GM12878 (cell line): Measurements from ENCODE around the gene SGMS1. TPM values are rescaled to one million over a fixed set of nuclear protein-coding genes. Genes with fewer than 3 reads are reported as not detected.

ENCODE experiments used
- ATAC-seq: fragments of 200-7000 bp; cut with Tn5 transposase; 3 replicates; pipeline ENCODE4 v1.9.1; 2020; ENCODE audit warnings: mild to moderate bottlenecking, moderate library complexity
- BruUV-seq: library from RNA; stranded (reverse); fragments of 400-500 nt; replicated peaks from 2 replicates; lab custom pipeline; 2021; lab: Mats Ljungman, UMichigan
- CTCF ChIA-PET: fragments of 300-600 bp; sonication (Branson Sonifier 250); formaldehyde crosslinking; extraction: SDS; loops from one replicate; lab custom pipeline; 2021; ENCODE audit warnings: inconsistent platforms; lab: Yijun Ruan, JAX
- POLR2A ChIA-PET: fragments of 350-600 bp; formaldehyde crosslinking; extraction: SDS; loops from one replicate; lab custom pipeline; 2021; ENCODE audit warnings: inconsistent platforms; lab: Charles Lee
- RAD21 ChIA-PET: fragments of 300-600 bp; sonication (Branson Sonifier 250); formaldehyde crosslinking; loops from one replicate; lab custom pipeline; 2023; ENCODE audit warnings: antibody characterized with exemption; ENCODE audit not compliant: unreplicated experiment; lab: Charles Lee
- SMC1A ChIA-PET: fragments of 300-600 bp; sonication (Branson Sonifier 250); formaldehyde crosslinking; loops from one replicate; lab custom pipeline; 2023; ENCODE audit not compliant: unreplicated experiment, uncharacterized antibody; lab: Charles Lee
- DNase-seq: peaks from one replicate; pipeline ENCODE4 v3.0.0-alpha.2; 2011; ENCODE audit warnings: low read depth, low spot score
- FAIRE-seq: peaks from 3 replicates; lab custom pipeline; 2011; peaks lifted over from hg19 to GRCh38; lab: Jason Lieb, UNC
- H2AFZ ChIP-seq: 2 replicates; pipeline ENCODE4 v1.6.0; 2011; ENCODE audit warnings: low read depth, low read length, control low read depth; ENCODE audit not compliant: control insufficient read depth
- H3K27ac ChIP-seq: 2 replicates; pipeline ENCODE4 v1.5.1; 2011; ENCODE audit warnings: control low read depth; ENCODE audit not compliant: control insufficient read depth, insufficient read depth
- H3K27me3 ChIP-seq, 2 experiments: replicated peaks in 1 of 2; 2 replicates each; pipeline versions ENCODE4 v1.6.0 to v1.6.1; 2011; ENCODE audit warnings: low read length in 1 of 2; ENCODE audit not compliant: control insufficient read depth in 2 of 2, insufficient read depth in 2 of 2
- H3K36me3 ChIP-seq, 2 experiments: 2 replicates each; pipeline ENCODE4 v1.5.1; 2011; ENCODE audit warnings: low read length in 1 of 2; ENCODE audit not compliant: control insufficient read depth in 2 of 2, insufficient read depth in 2 of 2
- H3K4me1 ChIP-seq: 2 replicates; pipeline ENCODE4 v1.6.1; 2011; ENCODE audit warnings: mild to moderate bottlenecking, low read length, moderate library complexity, mixed read lengths; ENCODE audit not compliant: control insufficient read depth, insufficient read depth
- H3K4me2 ChIP-seq: 2 replicates; pipeline ENCODE4 v1.6.0; 2011; ENCODE audit warnings: control low read depth; ENCODE audit not compliant: control insufficient read depth, insufficient read depth
- H3K4me3 ChIP-seq: fragments of 200-600 bp; sonication (generic); 2 replicates; pipeline ENCODE4 v1.5.1; 2016
- H3K79me2 ChIP-seq: 2 replicates; pipeline ENCODE4 v1.6.0; 2011; ENCODE audit warnings: low read length; ENCODE audit not compliant: control insufficient read depth, insufficient read depth
- H3K9ac ChIP-seq: 2 replicates; pipeline ENCODE4 v1.8.0; 2011; ENCODE audit warnings: low read length, control low read depth, mixed read lengths; ENCODE audit not compliant: control insufficient read depth, insufficient read depth
- H3K9me3 ChIP-seq: replicated peaks from 3 replicates; pipeline ENCODE4 v1.5.1; 2011; ENCODE audit warnings: mild to moderate bottlenecking, low read length; ENCODE audit not compliant: control insufficient read depth, insufficient read depth
- H4K20me1 ChIP-seq: 2 replicates; pipeline ENCODE4 v1.6.0; 2011; ENCODE audit not compliant: control insufficient read depth, insufficient read depth
- EGR1 ChIP-seq, 2 experiments: IDR thresholded peaks; 1 replicate in 1 of 2; 2 replicates in 1 of 2; pipeline ENCODE4 v1.6.1; 2011 to 2012; ENCODE audit warnings: low read depth in 2 of 2, low read length in 2 of 2, borderline replicate concordance in 1 of 2, mild to moderate bottlenecking in 1 of 2, moderate library complexity in 1 of 2
- MEF2B ChIP-seq: fragments of 450-650 bp; IDR thresholded peaks from 2 replicates; pipeline ENCODE4 v1.6.1; 2018; ENCODE audit warnings: mild to moderate bottlenecking, moderate library complexity; ENCODE audit not compliant: partially characterized antibody, poor library complexity, severe bottlenecking
- MLLT1 ChIP-seq: fragments of 450-650 bp; IDR thresholded peaks from 2 replicates; pipeline ENCODE4 v1.6.1; 2016; ENCODE audit warnings: mild to moderate bottlenecking
- NKRF ChIP-seq: fragments of 450-650 bp; conservative IDR thresholded peaks from 2 replicates; pipeline ENCODE4 v1.6.1; 2017; ENCODE audit warnings: mild to moderate bottlenecking, moderate library complexity
- NRF1 ChIP-seq: conservative IDR thresholded peaks from 2 replicates; pipeline ENCODE4 v1.6.1; 2011; ENCODE audit warnings: mild to moderate bottlenecking, low read depth, low read length, improper control_type of control experiment
- PBX3 ChIP-seq: IDR thresholded peaks from 2 replicates; pipeline ENCODE4 v1.6.1; 2011; ENCODE audit warnings: mild to moderate bottlenecking, low read depth, low read length, moderate library complexity; ENCODE audit not compliant: insufficient replicate concordance
- SMC3 ChIP-seq: IDR thresholded peaks from 2 replicates; pipeline ENCODE4 v1.6.1; 2011; ENCODE audit warnings: low read length, improper control_type of control experiment, borderline replicate concordance
- ZNF207 ChIP-seq: fragments of 450-650 bp; IDR thresholded peaks from 2 replicates; pipeline ENCODE4 v1.6.1; 2014; ENCODE audit warnings: antibody characterized with exemption, mild to moderate bottlenecking, borderline replicate concordance
- ZNF217 ChIP-seq: fragments of 450-650 bp; IDR thresholded peaks from 2 replicates; pipeline ENCODE4 v1.6.1; 2017; ENCODE audit warnings: antibody characterized with exemption, mild to moderate bottlenecking
- ZSCAN29 ChIP-seq: fragments of 450-650 bp; IDR thresholded peaks from 2 replicates; pipeline ENCODE4 v1.6.1; 2017; ENCODE audit warnings: mild to moderate bottlenecking, moderate library complexity
- WGBS: methylation state at CpG from one replicate; pipeline ENCODE4 v1.1.6; 2016; ENCODE audit warnings: low lambda C conversion rate; ENCODE audit not compliant: insufficient replicate concordance, insufficient coverage; ENCODE audit errors: missing lambda C conversion rate; 5-methylcytosine and 5-hydroxymethylcytosine counted together
- in situ Hi-C: fragments of 300-500 bp; cut with MboI; formaldehyde crosslinking; loops from 9 replicates; pipeline ENCODE4 v1.14.3; 2018; ENCODE audit warnings: mixed read lengths
- intact Hi-C: fragments of 100-400 bp; cut with micrococcal nuclease; formaldehyde crosslinking; loops from one replicate; pipeline ENCODE4 v1.14.2; 2022; ENCODE audit not compliant: unreplicated experiment
- polyA plus RNA-seq, 11 experiments: library from polyadenylated mRNA; depleted of rRNA in 4 of 11; unstranded in 6 of 11; stranded (reverse) in 5 of 11; fragments of >200 nt; fragmentation: Nextera tagmentation in 4 of 11; fragmentation: Illumina TruSeq in 1 of 11; extraction: Ambion mirVana in 4 of 11; extraction: Trizol in 1 of 11; gene quantifications; 1 replicate in 1 of 11; 2 replicates in 10 of 11; pipeline versions ENCODE4 v1.2.1 to v1.2.3, GENCODE V29; 2011 to 2016; ENCODE audit warnings: inconsistent platforms in 2 of 11, missing spikeins in 2 of 11, low read depth in 1 of 11
- total RNA-seq, 4 experiments: library from RNA; depleted of rRNA in 3 of 4; stranded (reverse); fragments of >200 nt in 3 of 4; fragmentation: Illumina TruSeq in 1 of 4; extraction: Trizol in 1 of 4; gene quantifications; 2 replicates each; pipeline versions ENCODE4 v1.2.1 to v1.2.3, GENCODE V29; 2013 to 2021

Gene SGMS1
- total and polyA plus RNA-seq, 10 of the 15 experiments (the other 5 are each of a cell fraction or from before 2014, with no cell fraction given), result 1.4 to 14.5 (median 4.9) TPM

GRCh38 chr10:50416881-50417280 is 206.9 kb downstream of the SGMS1 start (continued):
- TF ChIP-seq ZNF217 (no peak), MEF2B (no peak), EGR1 (IDR thresholded peaks at IDR 0.05; ENCODE audit: borderline replicate concordance in 1 of 2, low read depth in 2 of 2, low read length in 2 of 2) (no peak), NRF1 (no peak), ZSCAN29 (no peak), MLLT1 (no peak), ZNF207 (no peak), PBX3 (no peak)

- RAD21 ChIA-PET, result interaction anchor here (0.7 to 3.5 kb wide), 30 partner anchors 10 to 1244 kb away, joined by 3 to 32 read pairs (median 5); no protein-coding TSS in a partner anchor
- in situ Hi-C loops, result no loop called here
- Histone ChIP-seq H3K79me2 (peaks cover 79% of the 10 kb centered on the region), H3K4me1 (peaks cover 17% of the 10 kb centered on the region), H3K36me3 (no peaks in the 10 kb centered on the region), H3K4me2 (peak overlapping the region; percentile 66; the same call in 1 of the 2 replicates), H3K27ac (peak overlapping the region; percentile 79), H3K27me3 (no peaks in the 10 kb centered on the region), H2AFZ (no peak overlapping the region), H4K20me1 (no peaks in the 10 kb centered on the region), H3K9ac (peak overlapping the region; percentile 82), H3K9me3 (no peaks in the 10 kb centered on the region), H3K4me3 (peak overlapping the region; percentile 64)
- no peak for DNase-seq
- CTCF ChIA-PET, result interaction anchor here (0.6 to 5.4 kb wide), 28 partner anchors 9 to 244 kb away, joined by 3 to 31 read pairs (median 5); no protein-coding TSS in a partner anchor
- no peak for FAIRE-seq
- BruUV-seq, result no TSS peak
- intact Hi-C loops, result loop anchor here (2.0 to 5.0 kb wide), 3 partner anchors 54 to 208 kb away; no protein-coding TSS in a partner anchor
- SMC1A ChIA-PET, result interaction anchor here (0.7 to 7.2 kb wide), 47 partner anchors 11 to 1801 kb away, joined by 3 to 78 read pairs (median 5); no protein-coding TSS in a partner anchor
- TF ChIP-seq SMC3, result peak; percentile 23; the same call in 1 of the 2 replicates
- no peak for TF ChIP-seq NKRF
- POLR2A ChIA-PET, result interaction anchor here (0.5 to 1.7 kb wide), 13 partner anchors 12 to 1621 kb away, joined by 3 to 5 read pairs (median 3); no protein-coding TSS in a partner anchor
- WGBS, result 20% methylated on average over 2 of the region's 2 CpGs
- no peak for ATAC-seq
Measured at GRCh38 chr10:50416181-50416824, 207.5 kb downstream of the SGMS1 start.
